SKM-1 (cell line): ENCODE results near the gene PALD1.
"Not testable (repeated sequence)": the region's sequence is repeated elsewhere in the genome, so short reads cannot be mapped to it uniquely, and the experiment has no call there.

ENCODE experiments used
- DNase-seq: peaks from one replicate; lab custom pipeline; 2025; ENCODE audit not compliant: unreplicated experiment; lab: John Stamatoyannopoulos, UW

PALD1 gene

DNA sequence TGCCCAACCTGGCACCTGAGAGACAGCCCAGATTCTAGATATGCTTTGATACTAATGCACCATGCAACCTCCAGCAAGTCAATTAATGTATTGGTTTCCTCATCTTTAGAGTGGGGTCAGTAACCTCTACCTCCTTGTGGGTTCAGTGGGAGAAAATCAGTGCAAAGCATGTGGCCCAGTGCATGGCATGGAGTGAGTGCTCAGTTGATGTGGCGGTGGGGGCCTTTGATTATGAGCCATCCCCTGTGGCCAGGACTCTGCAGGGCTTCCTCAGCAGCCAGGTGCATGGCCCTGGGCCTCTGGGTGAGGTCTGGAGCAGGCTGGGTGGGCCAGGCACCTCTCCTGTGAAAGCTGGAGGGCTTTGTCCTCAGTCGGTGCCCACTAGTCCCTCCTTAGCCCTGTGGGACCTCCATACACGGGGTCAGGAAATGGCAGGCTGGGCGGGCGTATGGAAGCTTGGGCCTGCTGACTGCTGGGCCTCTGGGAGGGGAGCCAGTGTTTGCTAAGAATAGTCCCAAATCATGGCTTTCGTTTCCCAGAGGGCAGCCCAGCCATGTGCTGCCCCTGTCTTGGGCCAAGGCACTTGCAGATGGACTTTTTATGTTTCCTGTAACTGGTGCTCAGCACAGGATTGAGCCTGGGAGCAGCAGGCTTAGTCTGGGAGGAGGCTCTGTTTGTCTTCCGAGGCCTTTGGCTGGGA, 3.4 kb downstream of the PALD1 start:
- DNase-seq: no peak

DNA sequence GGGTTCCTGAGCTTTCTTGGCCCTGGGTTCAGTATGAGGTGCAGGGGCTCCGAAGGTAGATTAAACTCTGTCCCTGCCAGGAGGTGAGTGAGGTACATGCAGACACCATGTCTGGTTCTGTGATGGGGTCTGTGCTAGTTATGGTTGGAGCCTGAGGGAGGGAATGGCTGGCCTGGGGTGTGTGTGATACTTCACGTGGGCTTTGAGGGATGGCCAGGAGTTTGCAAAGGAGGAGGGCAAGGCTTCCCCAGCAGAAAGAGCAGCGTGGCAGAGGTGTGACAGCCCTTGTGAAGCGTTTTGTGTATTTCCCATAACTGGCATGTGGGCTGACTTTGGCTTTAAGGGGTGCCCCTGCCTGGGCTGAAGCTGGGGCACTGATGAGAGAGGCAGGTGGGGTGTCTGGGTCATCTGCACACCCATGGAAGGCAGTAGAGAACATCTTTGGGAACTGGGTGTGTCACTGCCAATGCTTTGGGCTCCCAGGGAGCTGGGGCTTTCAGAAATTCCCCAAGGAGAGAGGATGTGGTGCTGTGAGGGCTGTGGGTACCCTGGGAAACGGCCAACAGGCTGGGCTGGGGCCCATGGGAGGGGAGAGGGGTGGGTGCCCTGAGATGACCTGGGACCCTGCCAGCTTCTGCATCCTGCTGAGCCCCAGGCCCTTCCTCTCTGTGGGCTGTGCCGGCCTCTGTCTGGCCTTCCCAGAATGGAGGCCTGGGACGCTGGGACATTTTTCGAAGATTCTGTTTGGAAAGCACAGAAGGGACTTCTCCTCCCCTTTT, 4.6 kb downstream of the PALD1 start:
- no peak for DNase-seq

DNA sequence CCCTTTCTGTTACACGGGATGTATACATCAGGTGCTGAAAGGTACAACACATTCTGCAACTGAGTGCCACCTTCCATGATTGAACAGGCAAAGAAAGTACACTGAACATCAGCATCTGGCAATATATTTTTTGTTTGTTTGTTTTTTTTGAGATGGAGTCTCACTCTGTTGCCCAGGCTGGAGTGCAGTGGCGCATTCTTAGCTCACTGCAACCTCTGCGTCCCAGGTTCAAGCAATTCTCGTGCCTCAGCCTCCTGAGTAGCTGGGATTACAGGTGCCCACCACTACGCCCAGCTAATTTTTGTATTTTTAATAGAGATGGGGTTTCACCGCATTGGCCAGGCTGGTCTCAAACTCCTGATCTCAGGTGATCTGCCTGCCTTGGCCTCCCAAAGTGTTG, 5.3 kb downstream of the PALD1 start:
- DNase-seq: not testable (repeated sequence)

DNA sequence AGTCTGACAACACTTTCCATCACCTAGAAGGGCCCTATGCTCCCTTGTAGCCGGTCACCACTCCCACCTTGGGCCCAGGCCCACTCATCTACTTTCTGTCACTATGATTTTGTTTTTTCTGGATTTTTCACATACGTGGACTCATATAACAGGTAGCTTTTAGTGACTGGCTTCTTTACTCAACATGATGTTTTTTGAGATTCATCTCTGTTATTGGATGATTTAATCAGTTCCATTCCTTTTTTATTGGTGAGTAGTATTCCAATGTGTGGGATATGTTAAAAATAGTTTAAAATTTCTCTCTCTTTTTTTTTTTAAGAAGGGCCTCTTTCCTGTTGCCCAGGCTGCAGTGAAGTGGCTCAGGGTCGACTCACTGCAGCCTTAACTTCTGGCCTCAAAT, 9.3 kb downstream of the PALD1 start:
- no peak for DNase-seq

DNA sequence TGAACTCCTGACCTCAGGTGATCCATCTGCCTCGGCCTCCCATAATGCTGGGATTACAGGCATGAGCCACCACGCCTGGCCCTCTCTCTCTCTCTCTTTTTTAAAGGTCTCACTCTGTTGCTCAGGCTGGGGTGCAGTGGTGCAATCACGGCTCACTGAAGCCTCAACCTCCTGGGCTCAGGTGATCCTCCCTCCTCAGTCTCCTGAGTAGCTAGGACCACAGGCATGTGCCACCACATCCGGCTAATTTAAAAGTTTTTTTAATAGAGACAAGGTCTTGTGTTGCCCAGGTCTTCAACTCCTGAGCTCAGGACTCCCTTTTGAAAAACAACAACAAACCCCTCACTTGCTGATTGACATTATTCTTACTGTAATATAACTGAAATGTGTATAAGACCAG, 11.6 kb downstream of the PALD1 start:
- DNase-seq: no peak

DNA sequence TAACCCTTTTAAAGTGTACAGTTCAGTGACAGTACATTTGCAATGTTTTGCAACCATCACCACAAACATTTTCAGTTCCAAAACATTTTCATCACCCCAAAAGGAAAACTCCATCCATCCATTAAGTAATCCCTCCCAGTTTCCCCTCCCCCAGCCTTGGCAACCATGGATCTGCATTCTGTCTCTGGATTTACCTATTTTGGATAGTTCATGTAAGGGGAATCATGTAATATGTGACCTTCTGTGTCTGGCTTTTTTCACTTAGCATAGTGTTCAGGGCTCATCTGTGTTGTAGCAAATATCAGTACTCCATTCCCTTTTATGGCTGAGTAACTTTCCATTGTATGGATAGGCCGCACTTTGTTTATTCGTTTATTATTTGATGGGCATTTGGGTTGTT, 13.0 kb downstream of the PALD1 start:
- no peak for DNase-seq

DNA sequence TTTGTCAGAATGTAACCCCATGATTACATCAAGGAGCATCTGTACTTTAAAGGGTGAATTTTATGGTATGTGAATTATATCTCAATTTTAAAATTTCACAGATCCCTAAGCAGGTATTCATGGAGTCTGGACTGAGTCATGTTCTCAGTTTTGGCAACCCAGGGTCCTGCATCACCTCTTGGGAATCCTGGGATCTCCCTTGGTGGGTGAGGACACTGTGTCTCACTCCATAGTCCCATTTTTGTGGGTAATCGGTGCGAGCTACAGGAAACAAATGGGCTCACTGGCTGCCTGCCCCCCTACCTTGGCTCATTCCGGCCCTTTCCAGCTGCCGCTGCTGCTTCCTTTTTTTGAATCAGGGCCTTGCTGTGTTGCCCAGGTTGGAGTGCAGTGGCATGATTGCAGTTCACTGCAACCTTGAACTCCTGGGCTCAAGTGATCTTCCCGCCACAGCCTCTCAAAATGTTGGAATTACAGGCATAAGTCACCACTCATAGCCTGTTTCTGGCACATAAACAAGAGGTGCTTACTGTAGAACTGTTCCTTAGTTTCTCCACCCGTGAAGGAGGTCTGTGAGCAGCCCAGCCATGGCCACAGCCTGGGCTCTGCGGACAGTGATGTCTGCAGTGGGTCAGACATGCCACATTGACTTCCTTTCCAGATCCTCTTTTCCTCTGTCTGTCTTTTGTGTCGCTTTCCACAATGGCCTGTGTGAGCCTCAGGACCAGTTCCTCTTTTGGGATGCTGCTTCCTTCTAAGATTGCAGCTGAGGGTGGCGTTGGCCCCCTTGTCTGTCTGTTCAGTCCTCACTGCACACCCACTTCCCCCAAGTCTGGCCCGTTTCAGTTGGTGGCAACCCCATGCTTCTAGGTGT, 14.5 kb downstream of the PALD1 start:
- peak; percentile 79 for DNase-seq

DNA sequence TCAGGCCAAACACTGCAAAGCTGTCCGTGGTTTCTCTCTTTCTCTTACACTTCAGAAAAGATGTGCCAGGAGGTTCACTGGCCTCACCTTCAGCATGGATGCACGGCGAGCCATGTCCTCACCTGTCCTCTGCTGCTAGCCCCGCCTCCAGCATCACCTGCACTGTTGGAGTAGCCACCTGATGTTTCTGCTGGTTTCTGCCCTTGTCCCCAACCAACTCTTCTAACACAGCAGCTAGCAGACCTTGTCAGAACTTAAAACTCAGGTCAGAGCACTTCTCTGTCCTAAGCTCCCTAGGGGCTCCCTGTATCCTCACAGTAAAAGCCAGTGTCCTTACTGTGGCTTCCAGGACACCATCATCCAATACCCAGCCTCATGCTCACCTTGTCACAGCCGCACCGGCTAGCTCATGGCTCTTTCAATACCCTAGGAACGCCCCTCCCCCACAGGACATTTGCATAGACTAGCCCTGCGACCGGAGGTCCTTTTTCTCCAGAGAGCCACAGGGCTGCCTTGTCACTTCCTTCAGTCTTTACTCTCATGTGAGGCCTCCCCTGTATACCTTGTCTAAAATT, 15.2 kb downstream of the PALD1 start:
- peak; percentile 50 for DNase-seq

DNA sequence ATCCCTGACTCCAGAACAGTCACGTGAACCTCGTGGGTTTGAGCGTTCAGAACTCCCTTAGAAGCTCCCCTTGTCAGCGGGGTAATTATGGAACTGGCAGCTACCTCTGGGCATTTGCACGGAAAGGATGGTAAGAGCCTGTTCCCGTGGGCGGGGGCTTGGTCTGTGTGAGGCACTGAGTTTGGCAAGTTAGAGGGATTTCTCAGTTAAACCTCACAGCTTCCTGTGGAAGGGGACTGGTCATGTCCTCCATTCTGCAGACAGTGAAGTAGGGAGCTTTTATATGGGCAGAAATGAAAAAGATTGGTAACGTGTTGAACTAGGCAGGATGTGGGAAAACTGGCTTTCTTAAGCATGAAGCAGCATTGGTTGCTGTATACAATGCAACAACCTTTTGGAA, 16.0 kb downstream of the PALD1 start:
- DNase-seq: no peak

DNA sequence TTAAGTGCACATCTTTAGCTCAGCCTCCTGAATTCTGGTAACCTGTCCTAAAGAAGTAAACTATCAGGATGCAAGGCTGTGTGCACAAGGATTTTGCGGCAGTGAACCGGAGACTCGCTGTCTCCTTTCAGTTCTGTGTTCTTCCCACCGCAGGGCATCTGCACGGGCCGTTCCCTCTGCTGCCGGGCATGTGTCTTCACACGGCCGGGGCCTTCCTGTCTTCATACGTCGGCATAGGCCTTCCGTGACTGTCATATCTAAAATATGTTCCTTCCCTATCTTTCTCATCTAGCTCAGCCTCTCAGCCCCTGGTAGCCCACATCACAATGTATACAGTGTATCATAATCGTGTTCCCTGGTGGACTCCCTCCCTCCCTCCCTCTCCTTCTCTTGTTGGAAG, 16.4 kb downstream of the PALD1 start:
- DNase-seq: no peak

DNA sequence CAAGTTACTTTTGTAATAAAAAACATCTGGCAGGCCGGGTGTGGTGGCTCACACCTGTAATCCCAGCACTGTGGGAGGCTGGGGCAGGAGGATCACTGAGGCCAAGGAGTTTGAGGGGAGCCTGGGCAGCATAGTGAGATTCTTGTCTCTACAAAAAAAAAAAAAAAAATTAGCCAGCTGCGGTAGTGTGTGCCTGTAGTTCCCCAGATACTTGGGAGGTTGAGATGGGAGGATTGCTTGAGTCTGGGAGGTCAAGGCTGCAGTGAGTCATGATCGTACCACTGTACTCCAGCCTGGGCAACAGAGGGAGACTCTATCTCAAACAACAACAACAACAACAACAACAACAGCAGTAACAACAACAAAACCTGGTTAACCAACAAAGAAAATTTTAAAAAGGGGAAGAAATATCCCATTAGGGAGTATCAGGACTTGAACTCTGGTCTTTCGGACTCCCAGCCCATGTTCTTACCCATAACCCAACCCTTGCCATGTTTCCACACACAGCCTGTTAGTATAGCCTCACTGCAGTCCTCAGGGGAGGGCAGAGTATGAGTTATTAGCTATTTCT, 17.2 kb downstream of the PALD1 start:
- no peak for DNase-seq

DNA sequence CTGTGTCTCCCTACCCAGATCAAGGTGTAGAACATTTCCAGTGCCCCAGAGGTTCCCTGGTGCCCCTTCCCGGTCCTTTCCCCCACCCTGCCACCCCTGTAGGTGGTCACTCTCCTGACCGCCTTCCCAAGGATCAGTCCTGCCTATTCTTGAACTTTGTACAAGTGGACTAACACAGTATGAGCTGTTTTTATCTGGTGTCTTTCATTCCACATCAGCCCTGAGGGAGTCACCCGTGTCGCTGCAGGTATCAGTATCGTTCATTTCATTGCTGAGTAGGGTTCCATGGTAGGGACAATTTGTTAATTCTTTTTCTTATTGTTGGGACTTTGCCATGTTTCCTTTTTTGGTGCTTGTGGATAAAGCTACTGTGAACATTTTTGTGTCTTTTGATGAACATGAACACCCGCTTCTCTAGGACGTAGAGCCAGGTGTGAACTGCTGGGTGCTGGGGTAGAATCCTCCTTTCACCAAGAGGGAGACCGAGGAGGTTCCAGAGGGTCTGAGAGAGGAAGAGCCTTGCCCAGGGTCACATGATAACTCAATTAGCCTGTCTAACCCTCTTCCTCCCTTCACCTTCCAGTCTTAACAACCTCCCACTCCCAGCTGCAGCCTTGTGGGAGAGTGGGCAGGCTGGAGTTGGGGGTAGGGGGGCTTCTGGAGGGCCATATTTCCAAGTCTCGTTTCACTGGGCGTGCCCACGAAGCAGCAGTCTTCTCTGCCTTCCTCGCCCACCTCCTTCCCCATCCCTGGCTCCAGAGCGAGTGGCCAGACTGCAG, 18.0 kb downstream of the PALD1 start:
- no peak for DNase-seq

DNA sequence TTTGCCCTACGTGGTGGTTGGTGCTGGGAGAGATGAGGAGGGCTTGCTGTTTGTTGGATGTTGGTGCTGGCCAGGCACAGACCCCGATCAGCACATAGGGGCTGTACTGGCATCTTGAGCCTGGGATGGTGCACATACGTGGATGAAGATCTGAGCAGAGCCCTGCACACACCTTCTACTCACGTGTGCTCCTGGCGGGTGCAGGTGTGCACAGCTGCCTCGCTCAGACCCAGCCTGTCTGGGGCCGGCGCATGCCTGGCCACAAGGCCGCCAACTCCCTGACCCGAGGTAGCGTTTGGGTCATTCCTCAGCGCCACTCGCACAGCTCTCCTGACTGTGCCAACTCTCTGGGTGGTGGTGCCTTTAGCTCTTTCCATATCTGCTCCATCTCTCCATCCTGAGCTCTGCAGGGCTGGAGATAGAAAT, 18.6 kb downstream of the PALD1 start:
- no peak for DNase-seq

DNA sequence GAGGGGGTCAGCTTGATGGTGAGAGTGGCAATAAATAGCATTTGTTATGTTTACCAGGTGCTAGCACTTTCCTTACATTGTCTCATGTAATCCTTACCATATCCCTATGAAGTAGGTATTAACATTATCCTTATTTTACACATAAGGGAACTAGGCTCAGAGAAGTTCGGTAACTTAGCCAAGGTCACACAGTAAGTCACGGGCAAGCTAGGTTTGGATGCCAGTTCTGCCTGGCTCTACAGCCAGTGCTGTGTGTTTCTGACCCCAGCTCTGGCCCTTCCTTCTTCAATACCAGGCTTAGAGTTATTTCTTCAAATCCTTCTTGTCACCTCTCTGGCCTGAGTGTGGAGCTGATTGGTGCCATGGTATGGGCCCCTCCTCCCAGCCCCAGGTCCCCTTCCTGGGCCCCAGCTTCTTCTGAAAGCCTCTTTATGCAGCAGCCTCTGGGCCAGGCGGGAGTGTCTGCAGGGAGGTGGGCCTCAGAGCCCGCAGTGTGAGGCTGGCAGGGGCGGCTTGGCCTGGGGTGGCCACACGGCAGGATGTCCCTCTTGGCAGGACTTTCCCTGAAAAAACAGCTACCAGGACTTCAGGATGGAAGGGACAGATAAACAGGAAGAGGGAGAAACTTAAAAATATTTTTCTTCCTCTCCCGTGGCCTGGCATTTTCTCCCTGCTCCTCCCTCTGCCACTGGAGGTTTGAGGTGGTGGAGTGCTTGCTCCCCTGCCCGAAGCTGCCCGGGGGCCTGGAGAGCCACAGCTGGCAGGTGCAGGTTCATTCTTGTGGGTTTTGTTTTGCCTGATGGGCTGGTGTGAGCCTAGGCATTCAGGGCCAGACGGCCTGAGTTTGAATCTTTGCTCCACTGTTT, 20.6 kb downstream of the PALD1 start:
- DNase-seq: no peak

DNA sequence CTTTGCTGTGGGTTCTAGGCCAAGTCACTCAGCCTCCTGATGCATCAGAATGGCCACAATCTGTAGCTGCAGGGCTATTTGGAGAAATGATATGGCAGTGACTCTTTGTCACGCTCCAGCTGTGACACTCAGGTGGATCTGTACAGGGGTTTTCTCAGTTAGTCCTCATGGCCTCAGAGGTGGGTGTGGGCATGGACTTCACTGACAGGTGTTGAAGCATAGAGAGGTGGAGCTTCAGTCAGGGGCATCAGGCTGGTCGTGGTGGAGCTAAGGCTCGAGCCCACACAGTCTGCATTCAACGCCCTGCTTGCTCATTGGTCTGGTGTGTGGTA, 21.2 kb downstream of the PALD1 start:
- DNase-seq: no peak

DNA sequence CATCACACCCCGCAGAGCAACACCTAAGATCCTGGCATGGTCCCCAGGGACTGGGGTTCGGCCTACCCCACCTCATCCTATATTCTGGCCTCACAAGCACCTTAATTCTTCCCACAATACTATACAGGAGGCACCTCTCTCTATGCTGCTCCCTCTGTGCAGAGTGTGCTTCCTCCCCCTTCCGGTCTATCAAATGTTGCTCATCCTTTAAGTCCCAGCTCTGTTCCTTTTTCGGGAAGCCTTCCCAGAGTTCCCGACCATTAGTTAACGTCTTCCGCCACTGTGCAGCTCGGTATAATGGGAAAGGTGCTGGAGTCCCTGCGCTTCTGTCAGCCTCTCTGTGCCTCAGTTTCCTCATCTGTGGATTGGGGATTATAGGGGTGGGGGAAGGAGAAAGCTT, 21.8 kb downstream of the PALD1 start:
- DNase-seq: no peak

DNA sequence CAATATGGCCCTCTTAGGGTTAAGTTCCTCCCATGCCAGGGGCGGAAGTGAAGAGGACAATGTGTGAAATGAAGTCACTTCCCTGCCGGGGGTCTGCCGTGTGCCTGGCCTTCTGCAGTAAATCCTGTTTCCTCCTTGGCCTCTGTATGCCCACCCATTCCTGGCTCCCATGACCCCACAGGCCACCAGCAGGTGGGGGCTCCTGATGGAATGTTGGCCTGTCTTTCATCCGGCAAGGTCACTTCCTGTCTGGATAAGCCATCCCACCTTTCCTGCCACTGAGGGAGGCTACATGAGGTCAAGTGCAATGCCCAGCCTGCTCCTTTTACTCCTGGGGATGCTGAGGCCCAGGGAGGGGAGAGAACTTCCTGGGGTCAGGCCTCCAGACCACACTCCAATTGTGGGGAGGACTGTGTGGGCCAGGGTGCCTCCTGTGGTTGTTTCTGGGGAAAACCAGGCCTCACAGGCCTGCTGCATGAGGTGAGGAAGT, 22.3 kb downstream of the PALD1 start:
- peak; percentile 59 for DNase-seq

DNA sequence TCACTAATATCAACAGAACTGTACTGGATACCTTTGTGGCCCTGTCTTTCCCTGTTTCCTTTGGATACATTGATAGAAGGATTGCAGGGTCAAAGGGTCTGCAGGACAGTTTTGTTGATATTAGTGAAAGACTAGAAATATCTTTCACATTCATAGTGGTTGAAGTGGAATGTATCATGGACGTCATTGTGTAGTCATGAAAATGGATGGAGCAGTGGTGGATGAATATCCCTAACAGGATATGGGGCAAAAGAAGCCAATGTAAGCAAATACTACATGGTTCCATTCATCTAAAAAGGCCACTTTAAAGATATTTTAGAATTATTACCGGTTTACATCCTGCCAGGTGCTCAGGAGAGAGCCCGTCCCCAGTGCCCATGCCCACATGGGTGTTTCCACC, 23.8 kb downstream of the PALD1 start:
- no peak for DNase-seq

DNA sequence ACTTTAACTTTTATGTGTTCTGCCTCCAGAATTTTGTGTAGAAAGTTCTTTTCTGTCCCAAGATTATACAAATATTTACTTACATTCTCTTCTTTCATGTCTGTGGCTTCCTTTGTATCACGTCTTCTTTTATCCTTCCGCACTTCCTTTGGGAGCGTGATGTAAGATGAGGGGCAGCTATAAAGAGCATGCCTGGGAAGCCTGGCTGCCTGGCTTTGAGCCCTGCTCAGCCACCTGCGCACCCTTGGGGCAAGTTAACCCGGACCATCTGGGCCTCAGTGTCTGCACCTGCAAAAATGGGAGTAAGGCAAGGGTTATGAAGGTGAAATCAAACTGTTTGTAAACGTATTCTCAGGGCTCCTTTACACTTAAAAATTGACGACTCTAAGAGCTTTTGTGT, 25.2 kb downstream of the PALD1 start:
- DNase-seq: no peak
